ENCODE data around the gene TMEM86A.

The TMEM86A gene

DNA sequence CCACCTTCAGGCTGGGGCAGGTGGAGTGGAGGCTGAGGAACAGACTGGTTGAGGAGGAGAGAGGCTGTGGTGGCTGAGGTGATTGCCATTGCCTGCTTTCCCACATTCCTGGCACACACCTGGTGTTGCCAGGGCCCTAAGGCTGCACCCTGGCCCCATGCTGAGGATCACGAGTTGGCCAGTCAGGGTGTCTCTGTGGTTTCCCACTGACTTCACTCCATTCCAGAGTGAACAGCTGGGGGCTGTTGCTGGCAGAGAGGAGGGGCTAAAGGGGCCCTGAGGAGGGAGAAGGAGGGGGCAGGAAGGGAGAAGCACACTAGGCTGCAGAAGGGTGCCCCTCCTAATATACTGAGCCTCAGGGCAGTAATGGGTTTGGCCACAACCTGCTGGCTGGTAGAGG is 1.8 kb downstream of the TMEM86A start:
- no peak for DNase-seq (ENCODE audit: low read depth)

DNA sequence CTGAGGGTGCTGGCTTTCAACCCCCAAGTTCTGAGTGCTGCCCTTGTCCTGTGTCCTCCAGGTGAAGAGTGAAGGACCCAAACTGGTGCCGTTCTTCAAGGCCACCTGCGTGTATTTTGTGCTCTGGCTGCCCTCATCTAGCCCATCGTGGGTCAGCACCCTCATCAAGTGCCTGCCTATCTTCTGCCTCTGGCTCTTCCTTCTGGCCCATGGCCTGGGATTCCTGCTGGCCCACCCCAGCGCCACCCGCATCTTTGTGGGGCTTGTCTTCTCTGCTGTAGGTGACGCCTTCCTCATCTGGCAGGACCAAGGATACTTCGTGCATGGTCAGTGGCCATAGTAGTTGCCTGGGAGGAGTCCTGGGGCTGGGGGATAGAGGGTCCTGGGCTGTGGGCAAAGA is 2.3 kb downstream of the TMEM86A start:
- DNase-seq (ENCODE audit: low read depth) = no peak

DNA sequence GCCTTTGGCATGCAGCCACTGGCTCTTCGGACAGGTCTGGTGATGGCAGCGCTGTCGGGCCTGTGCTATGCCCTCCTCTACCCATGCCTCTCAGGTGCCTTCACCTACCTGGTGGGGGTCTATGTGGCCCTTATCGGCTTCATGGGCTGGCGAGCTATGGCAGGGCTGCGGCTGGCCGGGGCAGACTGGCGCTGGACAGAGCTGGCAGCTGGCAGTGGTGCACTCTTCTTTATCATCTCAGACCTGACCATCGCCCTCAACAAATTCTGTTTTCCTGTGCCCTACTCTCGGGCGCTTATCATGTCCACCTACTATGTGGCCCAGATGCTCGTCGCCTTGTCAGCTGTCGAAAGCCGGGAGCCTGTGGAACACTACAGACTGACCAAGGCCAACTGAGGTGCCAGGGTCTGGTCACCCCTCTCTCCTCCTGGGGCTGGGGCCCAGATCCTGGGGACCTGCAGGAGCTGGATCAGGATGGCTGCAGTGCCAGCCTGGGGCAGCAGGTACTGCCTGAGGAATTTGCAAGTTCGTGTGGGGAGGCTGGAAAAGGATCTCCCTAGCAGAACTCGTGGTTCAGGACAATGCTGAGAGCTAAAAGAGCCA is 3.1 kb downstream of the TMEM86A start:
- DNase-seq (ENCODE audit: low read depth) = no peak

DNA sequence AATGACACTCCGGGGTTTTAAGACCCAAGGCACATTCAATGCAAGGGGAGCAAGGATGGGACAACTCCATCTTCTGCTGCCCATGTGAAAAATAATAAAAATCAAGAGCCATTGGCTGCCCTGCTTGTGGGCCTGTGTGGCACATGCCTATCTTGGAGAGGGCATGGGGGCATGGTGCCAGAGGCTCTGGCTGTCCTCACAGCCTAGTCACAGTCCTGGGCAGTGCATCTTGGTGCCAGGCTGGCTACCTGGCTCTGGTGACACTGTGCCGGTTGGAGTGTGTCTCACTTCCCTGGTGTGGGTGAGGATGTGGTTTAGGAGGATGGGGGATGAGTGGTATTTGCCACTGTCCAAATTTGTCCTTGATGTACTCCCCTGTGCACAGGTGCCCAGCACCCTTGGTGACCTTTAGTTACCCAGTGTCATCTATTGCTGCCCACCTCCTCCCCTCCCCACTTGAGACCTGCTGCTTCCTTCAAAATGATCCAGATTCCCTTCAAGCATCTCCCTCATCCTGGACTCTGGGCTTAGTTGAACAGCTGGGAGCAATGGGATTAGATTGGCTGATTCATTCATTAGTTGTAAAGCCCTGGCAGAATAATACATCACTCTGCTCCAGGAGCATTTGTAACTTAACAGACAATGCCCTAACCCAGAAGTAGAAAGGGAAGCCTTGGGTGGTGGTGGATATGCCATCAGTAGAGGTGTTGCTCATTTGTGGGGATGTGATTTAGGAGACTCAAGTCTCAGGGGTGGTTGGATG is 4.6 kb downstream of the TMEM86A start:
- DNase-seq (ENCODE audit: low read depth) = no peak

DNA sequence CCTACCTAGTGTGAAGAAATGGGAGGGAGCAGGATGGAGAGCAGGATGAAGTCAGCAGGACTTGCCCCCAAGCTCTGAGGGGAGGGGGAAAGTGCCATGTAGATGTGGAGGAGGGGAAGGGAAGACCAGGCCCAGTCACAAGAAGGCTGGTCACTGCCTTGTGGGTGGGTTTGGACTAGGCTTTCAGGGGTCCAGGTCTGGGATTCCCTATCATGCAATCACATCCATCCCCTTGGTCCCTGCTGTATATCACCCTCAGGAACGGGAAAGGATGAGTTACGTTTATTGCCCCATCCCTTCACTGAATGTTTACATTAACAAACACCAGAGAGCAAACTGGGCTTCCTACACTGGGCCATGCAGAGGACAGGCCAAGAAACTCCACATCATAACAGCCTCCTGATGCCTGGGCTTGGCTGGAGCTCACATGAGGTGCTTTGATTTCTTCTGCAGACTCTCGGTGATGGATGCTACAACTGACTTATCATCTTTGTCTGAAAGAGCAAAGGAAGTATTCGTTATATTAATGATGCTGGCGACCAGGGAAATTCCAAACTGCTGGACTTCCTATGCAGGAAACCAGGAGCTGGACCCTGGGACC is 5.6 kb downstream of the TMEM86A start:
- no peak for DNase-seq (ENCODE audit: low read depth)

DNA sequence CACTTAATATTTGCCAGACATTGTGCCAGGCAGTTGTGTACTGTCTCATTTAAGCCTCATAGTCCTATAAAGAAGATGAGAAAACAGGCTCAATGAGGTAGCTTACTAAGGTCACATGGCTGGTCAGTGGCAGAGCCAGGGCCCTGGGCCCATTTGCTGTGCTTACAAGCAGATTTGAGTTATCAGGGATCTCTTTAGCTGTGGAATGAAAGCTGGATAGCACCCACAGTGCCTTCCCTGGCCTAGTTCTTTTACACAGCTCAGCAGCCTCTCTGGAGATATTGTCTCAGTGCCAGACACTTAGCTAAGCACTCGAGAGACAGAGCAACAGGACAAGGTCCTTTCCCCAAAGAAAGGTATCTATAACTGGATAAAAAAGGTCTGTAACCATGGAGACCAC is 6.1 kb downstream of the TMEM86A start:
- no peak for DNase-seq (ENCODE audit: low read depth)

DNA sequence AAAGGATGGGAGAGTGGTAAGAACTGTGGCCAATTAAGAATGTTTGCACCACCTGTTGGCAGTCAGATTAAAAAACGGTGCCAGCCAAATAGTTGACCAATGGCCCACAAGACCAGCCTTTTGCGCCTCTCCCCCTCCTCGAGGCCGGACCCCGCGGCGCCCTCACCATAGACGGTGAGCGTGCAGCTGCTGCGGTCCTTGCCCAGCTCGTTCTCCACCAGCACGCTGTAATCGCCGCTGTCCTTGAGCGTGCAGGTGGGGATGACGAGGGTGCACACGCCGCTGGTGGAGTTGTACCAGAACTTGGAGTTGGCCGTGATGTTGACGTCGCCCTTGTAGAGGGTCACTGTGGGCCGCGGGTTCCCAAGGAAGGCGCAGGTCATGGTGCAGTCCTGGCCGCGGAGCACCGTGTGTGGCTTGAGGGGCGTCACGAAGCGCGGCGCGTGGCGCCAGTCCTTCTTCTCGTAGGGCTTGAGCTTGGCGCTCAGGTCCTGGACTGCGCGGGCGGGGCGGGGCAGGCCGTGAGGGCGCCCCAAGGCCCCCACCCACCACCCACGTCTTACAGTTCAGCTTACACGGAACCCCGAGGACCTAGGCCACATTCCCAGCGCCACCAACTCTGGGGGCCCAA is 7.2 kb downstream of the TMEM86A start:
- no peak for DNase-seq (ENCODE audit: low read depth)

DNA sequence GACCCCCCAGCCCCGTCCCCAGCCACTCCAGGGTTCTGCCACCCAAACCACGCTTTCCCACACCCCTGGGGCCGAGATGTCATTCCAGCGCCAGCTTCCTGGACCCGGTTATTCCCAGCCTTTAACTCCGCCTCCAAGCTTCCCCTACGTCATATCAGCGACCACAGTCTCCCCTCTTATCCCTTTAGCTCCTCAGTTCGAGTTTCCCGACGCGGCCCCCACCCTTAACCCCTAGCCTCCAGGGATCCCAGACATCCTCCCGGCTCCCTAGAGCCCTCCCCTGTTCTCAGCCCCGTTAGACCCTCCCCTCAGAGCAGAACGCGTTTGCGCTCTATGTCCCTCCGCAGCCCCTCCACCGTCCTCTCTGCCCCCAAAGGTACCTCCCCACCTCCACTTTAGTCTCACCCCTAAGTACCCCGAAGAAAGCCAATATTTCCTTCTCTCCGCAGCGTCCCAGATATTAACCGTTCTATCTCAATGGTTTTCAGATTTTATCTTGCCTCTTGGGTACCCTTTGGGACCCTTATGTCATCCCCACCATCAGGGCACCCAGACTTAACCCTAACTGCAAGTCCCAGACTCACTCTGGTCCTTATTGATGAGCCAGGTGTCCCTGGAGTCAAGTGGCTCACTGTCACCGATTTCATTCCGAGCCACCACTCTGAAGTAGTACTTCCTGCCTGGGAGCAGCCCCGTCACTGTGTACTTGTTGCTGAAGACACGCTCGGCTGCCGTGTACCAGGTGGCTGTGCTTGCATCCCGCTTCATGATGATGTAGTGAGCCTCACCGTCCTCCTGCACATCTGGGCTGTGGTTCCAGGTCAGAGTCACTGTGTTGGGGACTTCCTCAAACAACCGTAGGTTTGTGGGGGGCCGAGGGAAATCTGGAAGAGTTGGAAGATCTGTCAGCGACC is 8.0 kb downstream of the TMEM86A start:
- no peak for DNase-seq (ENCODE audit: low read depth)

DNA sequence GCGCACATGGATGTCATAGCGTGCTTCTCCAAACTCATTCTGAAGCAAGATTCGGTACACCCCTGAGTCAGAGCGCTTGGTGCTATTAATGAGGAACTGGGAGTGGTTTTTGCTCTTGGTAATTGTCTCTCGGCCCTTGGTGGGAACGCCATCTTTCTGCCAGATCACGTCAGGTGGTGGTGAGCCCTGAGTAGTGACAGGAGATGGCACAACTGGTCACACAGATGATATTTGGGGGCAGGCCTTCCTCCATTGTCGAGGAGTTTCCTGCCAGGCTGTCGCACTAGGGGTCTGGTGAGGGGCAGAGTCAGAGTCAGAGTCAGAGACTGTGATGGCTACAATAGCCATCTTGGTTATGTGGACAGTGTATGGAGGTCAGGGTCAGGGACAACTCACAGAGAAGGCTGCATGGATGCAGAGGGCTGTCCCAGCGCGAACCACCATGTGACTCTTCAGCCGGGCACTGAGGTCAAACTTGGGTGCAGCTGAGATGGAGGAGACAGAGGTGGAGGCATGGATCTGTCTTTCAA is 9.3 kb downstream of the TMEM86A start:
- DNase-seq (ENCODE audit: low read depth) = no peak

DNA sequence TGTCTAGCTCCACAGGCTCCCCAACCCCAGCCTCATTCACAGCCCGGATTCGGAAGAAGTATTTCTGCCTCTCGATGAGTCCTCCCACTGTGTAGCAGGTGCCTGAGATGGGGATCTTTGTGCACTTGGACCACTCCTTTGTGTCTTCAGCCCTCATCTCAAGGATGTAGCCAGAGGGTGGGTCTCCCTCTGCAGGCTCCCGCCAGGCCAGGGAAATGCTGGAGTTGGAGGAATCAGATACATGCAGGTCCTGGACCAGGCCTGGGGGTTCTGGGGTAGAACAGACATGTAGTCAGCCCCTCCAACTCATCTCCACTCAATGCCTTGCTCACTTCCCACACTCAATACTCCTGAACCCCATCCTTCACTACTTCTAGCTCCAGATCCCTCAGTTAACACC is 10.8 kb downstream of the TMEM86A start:
- DNase-seq (ENCODE audit: low read depth) = no peak

DNA sequence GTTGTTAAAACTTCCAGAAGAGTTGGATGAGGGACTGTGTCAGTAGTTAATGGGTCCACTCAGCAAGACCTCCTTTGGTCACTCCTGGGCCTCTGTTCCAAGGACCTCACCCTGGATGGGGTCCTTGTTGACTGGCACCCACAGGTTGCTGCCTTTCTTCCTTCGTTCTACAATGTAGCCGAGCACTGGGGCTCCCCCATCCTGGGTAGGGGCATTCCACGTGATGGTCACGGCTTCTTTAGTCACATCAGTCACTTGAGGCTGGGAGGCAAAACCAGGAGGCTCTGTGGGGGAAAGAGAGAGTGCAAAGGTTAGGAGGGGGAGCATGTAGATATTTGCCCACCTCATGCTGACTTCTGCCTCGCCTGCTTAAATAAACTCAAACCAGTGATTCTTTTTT is 12.0 kb downstream of the TMEM86A start:
- DNase-seq (ENCODE audit: low read depth) = no peak

DNA sequence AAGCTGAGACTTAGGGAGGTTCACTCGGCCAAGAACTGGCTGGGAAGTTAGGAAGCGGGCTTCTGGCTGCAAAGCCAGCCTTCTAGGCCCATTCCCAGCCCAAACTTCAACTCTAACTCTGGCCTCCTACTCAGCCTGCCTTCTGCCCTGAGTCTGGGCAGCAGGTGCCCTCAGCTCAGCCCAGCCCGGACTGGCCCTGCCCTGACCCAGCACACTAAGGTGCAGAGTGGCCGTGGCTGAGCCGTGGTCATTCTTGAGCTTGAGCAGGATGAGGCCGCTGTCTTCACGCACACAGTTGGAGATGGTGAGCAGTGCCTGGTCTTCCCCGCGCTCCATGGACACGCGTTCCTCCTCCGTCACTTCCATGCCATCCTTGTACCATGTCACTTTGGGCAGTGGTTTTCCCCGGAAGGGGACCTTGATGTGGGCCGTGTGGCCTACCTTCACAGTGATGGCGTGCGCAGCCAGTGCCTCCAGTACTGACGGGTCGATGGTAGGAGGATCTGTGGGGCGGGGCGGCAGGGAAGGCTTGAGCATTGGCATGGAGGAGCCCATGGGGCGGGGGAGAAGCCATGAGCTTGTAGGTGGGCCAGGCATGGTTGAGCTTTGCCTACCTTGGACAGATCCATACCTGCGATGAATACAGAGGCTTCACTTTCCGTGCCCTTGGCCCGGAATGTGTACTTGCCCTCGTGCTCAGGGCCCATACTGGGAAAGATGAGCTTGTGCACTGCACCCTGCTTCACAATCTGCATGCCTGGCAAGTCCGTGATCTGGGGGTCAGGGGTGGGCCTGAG is 15.3 kb downstream of the TMEM86A start:
- DNase-seq (ENCODE audit: low read depth) = no peak

DNA sequence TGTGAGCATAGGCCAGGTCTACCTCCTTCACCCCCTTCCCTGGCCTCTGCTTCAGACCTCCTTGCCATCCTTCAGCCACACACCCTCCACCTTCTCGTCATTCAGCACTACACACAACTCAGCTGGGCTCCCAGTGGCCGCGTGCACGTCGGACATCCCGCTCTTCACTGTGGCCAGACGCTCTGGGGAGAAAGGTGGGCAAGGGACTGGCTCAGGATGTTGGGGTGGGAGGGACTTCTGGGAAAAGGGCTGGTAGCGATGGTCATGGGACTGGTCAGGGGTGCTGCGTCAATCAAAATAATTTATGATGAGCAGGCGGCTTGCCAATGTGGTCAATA is 15.8 kb downstream of the TMEM86A start:
- no peak for DNase-seq (ENCODE audit: low read depth)

DNA sequence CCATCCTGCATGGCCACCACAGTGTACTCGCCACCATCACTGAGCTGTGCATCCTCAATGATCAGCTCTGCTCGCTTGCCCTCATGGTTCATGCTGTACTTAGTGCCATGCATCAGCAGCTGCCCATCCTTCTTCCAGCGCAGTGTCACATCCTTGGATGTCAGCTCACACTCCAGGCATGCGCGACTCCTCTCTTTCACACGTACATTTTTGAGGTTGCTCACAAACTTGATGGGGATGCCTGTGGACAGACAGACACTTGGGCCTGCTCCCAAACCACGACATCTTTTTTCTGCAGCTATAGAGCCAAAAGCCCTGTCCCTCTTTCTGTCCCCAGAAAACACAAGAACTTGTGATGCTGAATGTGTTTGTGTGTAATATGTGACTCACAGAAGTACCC is 16.9 kb downstream of the TMEM86A start:
- no peak for DNase-seq (ENCODE audit: low read depth)

DNA sequence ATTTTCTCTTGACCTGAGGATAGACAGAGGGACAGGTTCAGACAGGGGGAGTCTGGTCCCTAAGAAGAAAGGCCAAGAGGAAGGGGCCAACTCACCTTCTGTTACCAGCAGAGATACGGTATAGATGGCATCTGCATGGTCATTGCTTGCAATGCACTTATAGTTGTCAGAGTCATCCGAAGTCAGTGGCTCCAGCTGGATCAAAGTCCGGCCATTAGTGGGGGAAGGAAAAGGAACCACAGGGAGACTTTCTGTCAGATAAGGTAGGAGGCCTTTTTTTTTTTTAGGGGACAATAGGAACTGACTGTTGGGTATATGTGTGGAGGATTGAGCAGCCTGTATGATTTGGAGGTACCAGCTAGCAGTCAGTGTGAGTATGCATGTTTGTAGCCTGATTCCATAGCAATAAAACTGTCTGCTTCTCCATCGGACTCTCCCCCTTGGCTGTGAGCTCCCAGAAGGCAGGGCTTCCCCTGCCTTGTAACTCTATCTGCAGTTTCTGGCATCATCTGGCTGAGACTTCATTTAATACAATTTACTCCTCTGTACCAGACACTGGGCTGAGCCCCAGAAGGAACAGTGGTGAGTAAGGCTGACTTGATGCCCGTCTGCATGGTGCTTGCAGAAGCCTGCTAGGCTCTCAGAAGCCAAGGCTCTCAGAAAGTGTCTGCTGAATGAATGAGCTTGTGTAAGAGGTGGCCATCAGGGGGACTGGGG is 21.7 kb downstream of the TMEM86A start:
- no peak for DNase-seq (ENCODE audit: low read depth)

DNA sequence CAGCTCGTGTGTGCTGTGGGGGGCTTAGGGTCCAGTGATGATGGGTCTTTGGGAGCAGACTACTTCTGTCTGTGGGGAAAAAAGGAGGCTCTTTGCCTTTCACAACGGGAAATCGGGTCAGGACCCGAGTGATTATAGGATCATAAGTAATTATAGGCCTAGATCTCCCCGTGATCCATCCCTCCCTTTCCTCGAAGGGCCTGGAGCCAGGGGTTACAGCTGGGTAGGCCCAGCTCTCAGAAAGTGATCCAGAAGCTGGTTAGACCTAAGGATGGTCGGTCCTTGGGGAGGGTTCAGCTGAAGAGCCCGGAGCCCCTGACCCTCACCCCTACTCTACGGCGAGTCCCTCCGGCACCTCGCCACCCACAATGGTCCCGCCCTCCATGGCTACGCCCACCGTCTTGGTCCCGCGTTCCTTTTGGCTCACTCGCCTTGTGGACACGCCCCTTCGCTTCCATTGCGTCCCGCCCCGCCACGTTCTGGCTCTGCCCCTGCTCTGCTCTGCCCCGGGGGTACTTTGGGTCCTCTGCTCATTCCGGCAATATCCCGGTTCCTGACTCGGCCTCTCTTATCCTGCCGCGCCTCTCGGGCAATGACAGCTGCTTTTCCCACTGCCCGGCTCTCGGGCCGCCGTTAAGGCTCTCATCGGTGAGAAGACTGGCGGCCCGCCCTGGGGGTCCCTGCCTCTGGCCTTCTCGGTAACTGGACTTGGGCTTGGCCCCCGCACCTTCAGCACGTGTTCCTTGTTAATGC is 22.4 kb downstream of the TMEM86A start:
- DNase-seq (ENCODE audit: low read depth) = peak; percentile 22

DNA sequence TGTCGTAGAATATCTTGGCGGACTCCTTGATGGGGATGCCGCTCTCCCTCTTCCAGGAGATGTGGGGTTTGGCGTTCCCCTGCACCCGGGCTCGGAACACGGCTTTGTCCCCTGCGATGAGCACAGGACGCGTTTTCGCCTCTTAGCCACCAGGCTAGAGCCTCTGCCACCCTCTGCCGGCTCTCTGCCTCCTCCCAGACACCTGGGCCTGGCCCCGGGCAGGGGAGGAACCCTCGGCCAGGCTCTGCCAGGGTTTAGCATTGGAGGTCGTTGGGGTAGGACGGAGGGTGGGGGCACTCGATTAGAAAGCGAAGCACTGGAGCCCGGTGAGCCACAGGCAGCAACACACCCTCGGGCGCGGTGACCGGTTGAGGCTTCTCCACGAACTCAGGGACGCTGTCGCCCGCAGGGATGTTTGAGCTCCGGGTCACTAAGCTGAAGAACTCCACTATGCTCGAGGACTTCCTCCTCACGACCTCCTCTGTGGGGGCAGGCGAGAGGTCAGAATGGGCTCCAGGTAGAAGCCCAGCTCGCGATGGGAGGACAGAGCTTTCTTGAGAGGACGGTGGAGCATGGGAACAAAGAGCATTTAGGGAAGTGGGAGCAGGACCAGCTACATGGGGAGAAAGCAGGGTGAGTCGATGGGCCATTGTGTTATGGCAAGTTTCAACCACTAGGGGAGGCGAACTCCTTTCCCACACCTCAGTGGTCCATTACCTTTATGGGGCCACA is 23.1 kb downstream of the TMEM86A start:
- peak; percentile 14 for DNase-seq (ENCODE audit: low read depth)

DNA sequence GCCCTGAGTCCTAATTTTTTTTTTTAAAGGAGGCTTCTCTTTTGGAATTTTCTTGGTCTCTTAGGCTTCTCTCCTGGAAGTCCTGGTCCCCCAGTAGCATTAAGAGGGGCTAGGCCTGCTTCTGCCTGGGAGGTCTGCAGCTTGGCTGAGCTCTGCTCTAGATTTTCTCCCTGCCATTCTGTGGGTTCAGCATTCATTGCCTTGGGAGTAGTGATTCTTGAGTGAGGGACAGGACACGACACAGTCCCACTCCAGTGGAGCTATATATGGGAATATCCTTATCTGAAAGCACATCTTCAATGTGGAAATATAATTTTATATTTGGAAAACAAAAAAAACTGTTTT is 23.7 kb downstream of the TMEM86A start:
- DNase-seq (ENCODE audit: low read depth) = no peak

DNA sequence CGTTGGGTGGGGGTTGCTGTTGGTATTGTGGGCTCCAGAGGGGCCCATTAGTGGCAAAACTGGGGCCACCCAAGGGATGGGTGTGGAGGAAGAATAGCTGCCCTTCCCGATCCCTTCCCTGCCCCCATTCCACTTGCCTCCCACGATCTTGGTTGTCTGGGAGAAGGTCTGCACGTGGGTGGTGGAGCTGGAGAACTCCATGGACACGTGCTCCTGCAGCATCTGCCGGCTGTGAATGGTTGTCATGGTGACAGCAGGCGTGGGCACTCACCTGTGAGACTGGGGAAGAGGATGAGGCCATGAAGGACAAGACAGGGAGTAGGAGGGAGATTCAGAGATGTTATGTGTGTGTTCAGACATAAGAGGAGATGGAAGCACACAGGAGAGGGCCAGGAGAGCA is 25.4 kb downstream of the TMEM86A start:
- no peak for DNase-seq (ENCODE audit: low read depth)

Measured in HS-5 (cell line).